ENCODE measurements around the gene ST7. TPM values are rescaled to one million over a fixed set of nuclear protein-coding genes. Genes with fewer than 3 reads are reported as not detected.

Gene ST7
- polyA plus RNA-seq, 2 of the 4 experiments (the other 2 are of a cell fraction), result 16.2 to 26.0 TPM

DNA sequence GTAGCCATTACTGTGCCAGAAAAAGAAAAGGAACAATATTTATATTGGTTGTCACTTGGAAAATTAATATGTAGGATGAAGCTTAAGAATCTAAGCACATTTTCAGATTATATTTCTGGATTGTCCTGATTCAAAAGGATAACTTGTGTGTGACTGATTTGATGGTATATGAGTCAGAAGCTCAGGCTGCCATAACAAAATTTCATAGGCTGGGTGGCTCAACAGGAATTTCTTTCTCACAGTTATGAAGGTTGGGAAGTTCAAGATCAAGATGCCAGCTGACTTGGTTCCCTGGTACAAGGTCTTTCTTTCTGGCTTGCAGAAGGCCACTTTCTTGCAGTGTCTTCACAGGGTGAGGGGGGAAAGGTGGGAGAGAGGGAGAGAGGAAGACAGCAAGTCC, 108.5 kb downstream of the ST7 start:
- ChIA-PET CTCF (interaction anchor here (2.2 kb wide), 1 partner anchor 10 kb away, joined by 6 read pairs; no protein-coding TSS in a partner anchor), POLR2A (no interaction called here)
- no peaks in the 10 kb centered on the region for H3K9me3 ChIP-seq
- DNase-seq (ENCODE audit: low read depth in 1 of 2, low spot score in 1 of 2) (no peak), ATAC-seq (no peak), FAIRE-seq (no peak)
- TF ChIP-seq MYC (IDR thresholded peaks at IDR 0.05; ENCODE audit: borderline replicate concordance, low read length) (no peak), HOXB13 (CRISPR knock-in tag; IDR thresholded peaks at IDR 0.05; ENCODE audit: low read depth) (no peak), CBX2 (IDR thresholded peaks at IDR 0.05; ENCODE audit: borderline replicate concordance, low read depth) (no peak), ZC3H11A (IDR thresholded peaks at IDR 0.05) (no peak), NPAS2 (CRISPR knock-in tag; IDR thresholded peaks at IDR 0.05; ENCODE audit: borderline replicate concordance) (no peak), KDM1A (IDR thresholded peaks at IDR 0.05; ENCODE audit: low read depth) (no peak), MAZ (IDR thresholded peaks at IDR 0.05; ENCODE audit: borderline replicate concordance, low read depth, low read length) (no peak), HEYL (CRISPR knock-in tag; IDR thresholded peaks at IDR 0.05) (no peak), TP53 (CRISPR knock-in tag; IDR thresholded peaks at IDR 0.05) (no peak)
- no peak overlapping the region for H3K4me2 ChIP-seq
- H3K4me3 ChIP-seq, result no peak overlapping the region
- H3K4me1 ChIP-seq, result no peaks in the 10 kb centered on the region
- no peak overlapping the region for H3K27ac ChIP-seq

DNA sequence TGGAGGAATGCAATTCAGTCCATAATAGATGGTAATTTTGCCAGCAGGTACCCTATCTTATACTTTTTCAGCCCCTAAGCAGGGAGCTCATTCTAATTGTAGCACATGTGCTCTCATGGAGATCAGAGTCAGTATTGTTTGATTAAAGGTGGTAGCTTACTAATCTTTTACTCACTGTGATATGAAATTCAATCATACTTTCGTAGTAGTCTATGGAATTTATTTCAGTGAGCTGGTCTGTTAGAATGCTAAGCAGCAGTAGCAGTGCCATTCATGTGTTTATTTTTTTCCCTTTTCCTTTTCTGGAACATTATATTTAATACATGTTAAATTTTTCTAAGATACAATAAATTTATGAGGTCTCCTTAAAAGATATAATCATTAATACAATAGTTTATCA, 109.0 kb downstream of the ST7 start:
- ChIA-PET CTCF (interaction anchor here (0.8 to 2.2 kb wide), 2 partner anchors 10 to 49 kb away, joined by 3 to 6 read pairs; no protein-coding TSS in a partner anchor), POLR2A (no interaction called here)
- FAIRE-seq (no peak), ATAC-seq (no peak), DNase-seq (ENCODE audit: low read depth in 1 of 2, low spot score in 1 of 2) (no peak)
- WGBS (ENCODE audit: missing lambda C conversion rate), result 76% methylated on average over 1 of the region's 1 CpG
- H3K4me2 ChIP-seq, result no peak overlapping the region
- H3K27ac ChIP-seq, result no peak overlapping the region
- no peaks in the 10 kb centered on the region for H3K9me3 ChIP-seq
- TF ChIP-seq MAZ (IDR thresholded peaks at IDR 0.05; ENCODE audit: borderline replicate concordance, low read depth, low read length) (no peak), TFCP2L1 (CRISPR knock-in tag; IDR thresholded peaks at IDR 0.05) (no peak), NFE2L2 (conservative IDR thresholded peaks at IDR 0.05; ENCODE audit: low read length) (no peak), CBX2 (IDR thresholded peaks at IDR 0.05; ENCODE audit: borderline replicate concordance, low read depth) (no peak), ZNF302 (CRISPR knock-in tag; IDR thresholded peaks at IDR 0.05) (no peak), NR3C1 (IDR thresholded peaks at IDR 0.05) (no peak), TP53 (CRISPR knock-in tag; IDR thresholded peaks at IDR 0.05) (no peak), HEYL (CRISPR knock-in tag; IDR thresholded peaks at IDR 0.05) (no peak), EHMT2 (IDR thresholded peaks at IDR 0.05; ENCODE audit: low read depth) (no peak), NPAS2 (CRISPR knock-in tag; IDR thresholded peaks at IDR 0.05; ENCODE audit: borderline replicate concordance) (no peak), HOXB13 (CRISPR knock-in tag; IDR thresholded peaks at IDR 0.05; ENCODE audit: low read depth) (no peak), SREBF2 (IDR thresholded peaks at IDR 0.05) (no peak), POLR2AphosphoS2 (conservative IDR thresholded peaks at IDR 0.05; ENCODE audit: low read length) (no peak)
- H3K4me3 ChIP-seq, result no peak overlapping the region
- no peaks in the 10 kb centered on the region for H3K4me1 ChIP-seq

DNA sequence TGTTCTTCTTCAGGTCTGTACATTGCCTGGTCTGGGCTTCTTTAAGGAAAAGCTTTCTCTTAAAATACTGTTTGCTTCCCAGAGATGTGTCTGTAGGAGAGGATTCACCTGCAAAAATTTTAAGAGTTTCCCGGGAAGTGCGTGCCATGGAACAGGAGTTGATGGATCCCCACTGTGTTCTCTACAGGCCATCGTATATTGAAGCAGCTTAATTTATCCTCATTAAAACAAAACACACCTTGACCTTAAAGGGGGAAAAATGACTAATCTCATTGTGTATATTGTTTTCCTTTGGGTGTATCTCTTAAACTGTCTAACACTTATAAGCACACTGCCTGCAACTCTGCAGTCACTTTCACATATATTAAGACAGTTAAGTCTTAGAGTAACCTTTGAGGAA, 111.4 kb downstream of the ST7 start:
- 90% methylated on average over 3 of the region's 3 CpGs for whole genome bisulfite sequencing (ENCODE audit: missing lambda C conversion rate)
- FAIRE-seq (no peak), ATAC-seq (no peak), DNase-seq (ENCODE audit: low read depth in 1 of 2, low spot score in 1 of 2) (no peak)
- no peak overlapping the region for H3K4me3 ChIP-seq
- peaks cover 12% of the 10 kb centered on the region for H3K4me1 ChIP-seq
- no peak overlapping the region for H3K4me2 ChIP-seq
- ChIA-PET POLR2A (no interaction called here), CTCF (no interaction called here)
- no peak for TF ChIP-seq MAFK (IDR thresholded peaks at IDR 0.05; ENCODE audit: partially characterized antibody)
- no peak for TF ChIP-seq SMC3 (IDR thresholded peaks at IDR 0.05)
- TF ChIP-seq, protein P1, sequence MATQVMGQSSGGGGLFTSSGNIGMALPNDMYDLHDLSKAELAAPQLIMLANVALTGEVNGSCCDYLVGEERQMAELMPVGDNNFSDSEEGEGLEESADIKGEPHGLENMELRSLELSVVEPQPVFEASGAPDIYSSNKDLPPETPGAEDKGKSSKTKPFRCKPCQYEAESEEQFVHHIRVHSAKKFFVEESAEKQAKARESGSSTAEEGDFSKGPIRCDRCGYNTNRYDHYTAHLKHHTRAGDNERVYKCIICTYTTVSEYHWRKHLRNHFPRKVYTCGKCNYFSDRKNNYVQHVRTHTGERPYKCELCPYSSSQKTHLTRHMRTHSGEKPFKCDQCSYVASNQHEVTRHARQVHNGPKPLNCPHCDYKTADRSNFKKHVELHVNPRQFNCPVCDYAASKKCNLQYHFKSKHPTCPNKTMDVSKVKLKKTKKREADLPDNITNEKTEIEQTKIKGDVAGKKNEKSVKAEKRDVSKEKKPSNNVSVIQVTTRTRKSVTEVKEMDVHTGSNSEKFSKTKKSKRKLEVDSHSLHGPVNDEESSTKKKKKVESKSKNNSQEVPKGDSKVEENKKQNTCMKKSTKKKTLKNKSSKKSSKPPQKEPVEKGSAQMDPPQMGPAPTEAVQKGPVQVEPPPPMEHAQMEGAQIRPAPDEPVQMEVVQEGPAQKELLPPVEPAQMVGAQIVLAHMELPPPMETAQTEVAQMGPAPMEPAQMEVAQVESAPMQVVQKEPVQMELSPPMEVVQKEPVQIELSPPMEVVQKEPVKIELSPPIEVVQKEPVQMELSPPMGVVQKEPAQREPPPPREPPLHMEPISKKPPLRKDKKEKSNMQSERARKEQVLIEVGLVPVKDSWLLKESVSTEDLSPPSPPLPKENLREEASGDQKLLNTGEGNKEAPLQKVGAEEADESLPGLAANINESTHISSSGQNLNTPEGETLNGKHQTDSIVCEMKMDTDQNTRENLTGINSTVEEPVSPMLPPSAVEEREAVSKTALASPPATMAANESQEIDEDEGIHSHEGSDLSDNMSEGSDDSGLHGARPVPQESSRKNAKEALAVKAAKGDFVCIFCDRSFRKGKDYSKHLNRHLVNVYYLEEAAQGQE (IDR thresholded peaks at IDR 0.05), result no peak
- TF ChIP-seq CHD4 (IDR thresholded peaks at IDR 0.05; ENCODE audit: borderline replicate concordance), result no peak
- TF ChIP-seq NFE2L2 (conservative IDR thresholded peaks at IDR 0.05; ENCODE audit: low read length), result no peak
- no peaks in the 10 kb centered on the region for H3K9me3 ChIP-seq
- H3K27ac ChIP-seq, result no peak overlapping the region
